ENCODE measurements around the gene CHRNA4.

The CHRNA4 gene

GRCh38 chr20:63365601-63366389 lies 4.6 kb upstream of the CHRNA4 start:
- no peak for DNase-seq (ENCODE audit: low read depth)
- TF ChIP-seq CTCF (conservative IDR thresholded peaks at IDR 0.05; ENCODE audit: low read depth, low read length) = no peak
- H3K4me3 ChIP-seq (ENCODE audit: low read depth, low read length) = no peak overlapping the region

GRCh38 chr20:63364801-63365585 lies 3.8 kb upstream of the CHRNA4 start:
- no peak for TF ChIP-seq CTCF (conservative IDR thresholded peaks at IDR 0.05; ENCODE audit: low read depth, low read length)
- H3K4me3 ChIP-seq (ENCODE audit: low read depth, low read length) = no peak overlapping the region
- DNase-seq (ENCODE audit: low read depth) = no peak

- H3K4me3 ChIP-seq (ENCODE audit: low read depth, low read length) = no peak overlapping the region
- DNase-seq (ENCODE audit: low read depth) = no peak
- no peak for TF ChIP-seq CTCF (conservative IDR thresholded peaks at IDR 0.05; ENCODE audit: low read depth, low read length)
These were observed 2.9 kb upstream of the CHRNA4 start for GRCh38 chr20:63363981-63364561.

GRCh38 chr20:63363013-63363957 lies 2.1 kb upstream of the CHRNA4 start:
- no peak overlapping the region for H3K4me3 ChIP-seq (ENCODE audit: low read depth, low read length)
- TF ChIP-seq CTCF (conservative IDR thresholded peaks at IDR 0.05; ENCODE audit: low read depth, low read length) = no peak
- no peak for DNase-seq (ENCODE audit: low read depth)

- no peak for TF ChIP-seq CTCF (conservative IDR thresholded peaks at IDR 0.05; ENCODE audit: low read depth, low read length)
- no peak overlapping the region for H3K4me3 ChIP-seq (ENCODE audit: low read depth, low read length)
- DNase-seq (ENCODE audit: low read depth) = no peak
These were observed 1.4 kb upstream of the CHRNA4 start for GRCh38 chr20:63362436-63363009.

Measured in choroid plexus epithelial cell (primary cell).